ENCODE measurements around the gene CHCHD5. TPM values are rescaled to one million over a fixed set of nuclear protein-coding genes. Genes with fewer than 3 reads are reported as not detected.
A peak's percentile ranks its signal among the peaks of the same experiment; 100 is the strongest.

The CHCHD5 gene
- total and polyA plus RNA-seq, 4 donors: 5.0 to 59.9 (median 21.2) TPM

DNA sequence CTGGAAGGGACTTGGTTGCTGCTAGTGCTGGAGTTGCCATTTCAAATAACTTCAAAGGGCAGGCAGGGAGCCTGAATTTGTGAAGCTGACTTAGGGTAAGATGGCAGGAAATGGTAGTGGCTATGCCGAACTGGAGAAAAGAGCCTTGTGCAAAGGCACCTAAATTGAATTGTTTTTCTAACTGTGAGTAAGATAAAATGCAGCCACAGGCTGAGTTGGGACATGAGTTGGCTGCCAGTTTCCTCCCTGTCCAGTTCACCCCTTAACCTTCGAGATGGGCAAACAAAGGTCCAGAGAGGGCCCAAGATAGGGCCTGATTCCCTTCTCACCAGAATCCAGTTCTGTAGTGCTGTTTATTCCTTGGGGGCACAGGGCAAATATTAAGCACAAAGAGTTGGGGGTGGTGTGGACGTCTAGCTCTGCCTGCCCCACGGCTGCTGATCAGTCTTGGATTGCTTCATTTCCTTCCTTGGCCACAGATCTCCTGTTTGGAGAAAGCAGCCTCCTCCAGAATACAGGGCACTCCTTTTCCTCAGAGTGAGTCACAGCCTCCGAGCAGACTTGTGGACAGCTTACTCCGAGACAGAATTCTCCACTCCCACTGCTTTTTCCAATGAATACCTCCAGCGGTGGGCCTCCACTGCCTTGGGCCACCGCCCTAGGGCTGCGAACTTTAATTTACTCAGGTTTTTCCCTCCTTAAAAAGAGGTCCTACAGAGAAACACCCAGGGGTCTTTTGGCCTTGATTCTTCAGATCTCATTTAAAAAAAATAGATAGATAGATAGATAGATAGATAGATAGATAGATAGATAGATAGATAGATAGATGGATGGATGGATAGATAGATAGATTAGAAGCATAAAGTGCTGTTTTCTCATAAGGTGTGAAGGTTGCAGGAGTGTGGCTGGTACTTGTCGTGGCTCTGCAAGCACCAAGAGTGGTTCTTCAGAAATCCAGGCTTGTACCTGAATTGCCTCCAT lies 42.9 kb downstream of the CHCHD5 start:
- H3K4me1 ChIP-seq (ENCODE audit: control insufficient read depth in 4 of 4, insufficient read depth in 4 of 4, low read length in 3 of 4): peaks cover 0 to 7% (median 2%) of the 10 kb centered on the region in 4 donors
- no peaks in the 10 kb centered on the region for H3K9me3 ChIP-seq (ENCODE audit: control insufficient read depth in 4 of 4, low read length in 3 of 4)
- 70% methylated on average over 10 of the region's 10 CpGs for WGBS
- DNase-seq (ENCODE audit: low spot score): no peak
- H3K27ac ChIP-seq (ENCODE audit: low read depth in 1 of 2, low read length in 2 of 2): peak overlapping the region; percentile 50 to 52
- no peaks in the 10 kb centered on the region for H3K36me3 ChIP-seq (ENCODE audit: control insufficient read depth in 4 of 4, insufficient read depth in 3 of 4, low read depth in 1 of 4, low read length in 3 of 4)
- H3K27me3 ChIP-seq (ENCODE audit: control insufficient read depth in 4 of 4, insufficient read depth in 4 of 4, low read length in 3 of 4): no peaks in the 10 kb centered on the region
- no peak overlapping the region for H3K9ac ChIP-seq (ENCODE audit: low read depth in 1 of 2, low read length in 2 of 2)
- TF ChIP-seq NR2F2 (IDR thresholded peaks at IDR 0.05) (peak; percentile 23), GABPA (IDR thresholded peaks at IDR 0.05 in 1 of 2, conservative IDR thresholded peaks at IDR 0.05 in 1 of 2) (no peak)
- no peak overlapping the region for H3K4me3 ChIP-seq (ENCODE audit: low read depth in 1 of 3, low read length in 3 of 3)

GRCh38 chr2:112629224-112629623 lies 44.8 kb downstream of the CHCHD5 start:
- 94% methylated on average over 6 of the region's 6 CpGs for WGBS

GRCh38 chr2:112629823-112630222 lies 45.4 kb downstream of the CHCHD5 start:
- H3K9ac ChIP-seq (ENCODE audit: low read depth in 1 of 2, low read length in 2 of 2): no peak overlapping the region
- H3K36me3 ChIP-seq (ENCODE audit: control insufficient read depth in 4 of 4, insufficient read depth in 3 of 4, low read depth in 1 of 4, low read length in 3 of 4): no peaks in the 10 kb centered on the region
- TF ChIP-seq HNF4A (conservative IDR thresholded peaks at IDR 0.05): no peak
- H3K4me1 ChIP-seq (ENCODE audit: control insufficient read depth in 4 of 4, insufficient read depth in 4 of 4, low read length in 3 of 4): peaks cover 0 to 7% (median 2%) of the 10 kb centered on the region in 4 donors
- no peaks in the 10 kb centered on the region for H3K9me3 ChIP-seq (ENCODE audit: control insufficient read depth in 4 of 4, low read length in 3 of 4)
- no peak overlapping the region for H3K27ac ChIP-seq (ENCODE audit: low read depth in 1 of 2, low read length in 2 of 2)
- no peaks in the 10 kb centered on the region for H3K27me3 ChIP-seq (ENCODE audit: control insufficient read depth in 4 of 4, insufficient read depth in 4 of 4, low read length in 3 of 4)
- 95% methylated on average over 8 of the region's 8 CpGs for WGBS
- H3K4me3 ChIP-seq (ENCODE audit: low read depth in 1 of 3, low read length in 3 of 3): no peak overlapping the region
- no peak for DNase-seq (ENCODE audit: low spot score)

More at GRCh38 chr2:112629224-112629623, 44.8 kb downstream of the CHCHD5 start:
- peaks cover 0 to 7% (median 2%) of the 10 kb centered on the region in 4 donors for H3K4me1 ChIP-seq (ENCODE audit: control insufficient read depth in 4 of 4, insufficient read depth in 4 of 4, low read length in 3 of 4)
- TF ChIP-seq EGR1 (IDR thresholded peaks at IDR 0.05; ENCODE audit: low read depth in 2 of 2): no peak
- H3K36me3 ChIP-seq (ENCODE audit: control insufficient read depth in 4 of 4, insufficient read depth in 3 of 4, low read depth in 1 of 4, low read length in 3 of 4): no peaks in the 10 kb centered on the region
- no peak overlapping the region for H3K9ac ChIP-seq (ENCODE audit: low read depth in 1 of 2, low read length in 2 of 2)
- no peak for DNase-seq (ENCODE audit: low spot score)
- no peaks in the 10 kb centered on the region for H3K9me3 ChIP-seq (ENCODE audit: control insufficient read depth in 4 of 4, low read length in 3 of 4)
- no peak overlapping the region for H3K4me3 ChIP-seq (ENCODE audit: low read depth in 1 of 3, low read length in 3 of 3)
- no peaks in the 10 kb centered on the region for H3K27me3 ChIP-seq (ENCODE audit: control insufficient read depth in 4 of 4, insufficient read depth in 4 of 4, low read length in 3 of 4)
- H3K27ac ChIP-seq (ENCODE audit: low read depth in 1 of 2, low read length in 2 of 2): no peak overlapping the region

DNA sequence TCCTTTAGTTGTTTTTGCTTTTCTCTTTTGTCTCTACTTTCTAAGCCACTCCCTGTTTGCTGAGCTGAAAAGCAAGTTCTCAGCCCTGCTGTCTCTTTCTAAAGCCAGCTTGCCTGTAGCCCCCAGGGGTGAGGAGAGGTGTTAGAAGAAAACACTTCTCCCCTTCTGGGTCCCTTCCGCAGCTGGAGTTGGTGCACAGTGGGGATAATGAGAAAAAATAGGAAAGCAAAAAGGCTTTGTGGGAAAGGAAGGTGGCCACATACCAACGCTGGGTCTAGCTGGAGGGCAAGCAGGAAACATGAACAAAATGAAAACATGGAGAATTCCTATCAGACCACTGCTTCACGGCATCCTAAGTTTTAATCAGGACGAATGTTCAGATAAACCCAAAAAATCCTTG lies 45.9 kb downstream of the CHCHD5 start:
- no peak for DNase-seq (ENCODE audit: low spot score)
- H3K27ac ChIP-seq (ENCODE audit: low read depth in 1 of 2, low read length in 2 of 2): no peak overlapping the region
- H3K9ac ChIP-seq (ENCODE audit: low read depth in 1 of 2, low read length in 2 of 2): no peak overlapping the region
- H3K9me3 ChIP-seq (ENCODE audit: control insufficient read depth in 4 of 4, low read length in 3 of 4): no peaks in the 10 kb centered on the region
- H3K4me1 ChIP-seq (ENCODE audit: control insufficient read depth in 4 of 4, insufficient read depth in 4 of 4, low read length in 3 of 4): peaks cover 0 to 7% (median 2%) of the 10 kb centered on the region in 4 donors
- WGBS: 78% methylated on average over 4 of the region's 4 CpGs
- TF ChIP-seq HNF4G (IDR thresholded peaks at IDR 0.05): no peak
- no peak for TF ChIP-seq ZBTB33 (IDR thresholded peaks at IDR 0.05)
- no peaks in the 10 kb centered on the region for H3K27me3 ChIP-seq (ENCODE audit: control insufficient read depth in 4 of 4, insufficient read depth in 4 of 4, low read length in 3 of 4)
- H3K4me3 ChIP-seq (ENCODE audit: low read depth in 1 of 3, low read length in 3 of 3): no peak overlapping the region
- H3K36me3 ChIP-seq (ENCODE audit: control insufficient read depth in 4 of 4, insufficient read depth in 3 of 4, low read depth in 1 of 4, low read length in 3 of 4): no peaks in the 10 kb centered on the region
